Stimulated activated naive CD4-positive, alpha-beta T cell treated with Interleukin-2 at 50 U/mL for 16 hours (primary cell): ENCODE data around the gene EFEMP2.
"Not testable (repeated sequence)": the region's sequence is repeated elsewhere in the genome, so short reads cannot be mapped to it uniquely, and the experiment has no call there.

ENCODE experiments used
- DNase-seq: peaks from one replicate; lab custom pipeline; 2025; lab: John Stamatoyannopoulos, UW

Gene EFEMP2

GRCh38 chr11:65854852-65855837, 17.5 kb downstream of the EFEMP2 start:
- DNase-seq: no peak

GRCh38 chr11:65854161-65854592, 18.4 kb downstream of the EFEMP2 start:
- no peak for DNase-seq

GRCh38 chr11:65853246-65853979, 19.2 kb downstream of the EFEMP2 start:
- DNase-seq: no peak

GRCh38 chr11:65852508-65853245, 19.9 kb downstream of the EFEMP2 start:
- no peak for DNase-seq

- DNase-seq: no peak
These were observed 20.6 kb downstream of the EFEMP2 start for GRCh38 chr11:65851811-65852507.

- no peak for DNase-seq
These were observed 21.5 kb downstream of the EFEMP2 start for GRCh38 chr11:65851083-65851579.

GRCh38 chr11:65850217-65851082, 22.1 kb downstream of the EFEMP2 start:
- DNase-seq: no peak

- no peak for DNase-seq
These were observed 22.8 kb downstream of the EFEMP2 start for GRCh38 chr11:65849771-65850216.

- no peak for DNase-seq
These were observed 23.2 kb downstream of the EFEMP2 start for GRCh38 chr11:65849366-65849765.

GRCh38 chr11:65848693-65849092, 23.9 kb downstream of the EFEMP2 start:
- not testable (repeated sequence) for DNase-seq

GRCh38 chr11:65847746-65848145, 24.9 kb downstream of the EFEMP2 start:
- no peak for DNase-seq

- DNase-seq: no peak
These were observed 28.2 kb downstream of the EFEMP2 start for GRCh38 chr11:65844231-65844872.

- no peak for DNase-seq
These were observed 28.8 kb downstream of the EFEMP2 start for GRCh38 chr11:65843811-65844210.

GRCh38 chr11:65842144-65842543, 30.5 kb downstream of the EFEMP2 start:
- no peak for DNase-seq

GRCh38 chr11:65834202-65834601, 38.4 kb downstream of the EFEMP2 start:
- no peak for DNase-seq

- DNase-seq: peak; percentile 94
These were observed 39.1 kb downstream of the EFEMP2 start, which contains the start of gene SNX32 for GRCh38 chr11:65833297-65834030. Gene SNX32, plus strand, starts transcription at chr11:65833963. Its CDS starts 103 bp downstream, at chr11:65834066.

GRCh38 chr11:65832231-65832630, 40.4 kb downstream of the EFEMP2 start:
- not testable (repeated sequence) for DNase-seq

- DNase-seq: no peak
These were observed 43.1 kb downstream of the EFEMP2 start for GRCh38 chr11:65829459-65829858.
